ENCODE results near the gene KRTAP29-1.
"Not testable (repeated sequence)": the region's sequence is repeated elsewhere in the genome, so short reads cannot be mapped to it uniquely, and the experiment has no call there.

The KRTAP29-1 gene

DNA sequence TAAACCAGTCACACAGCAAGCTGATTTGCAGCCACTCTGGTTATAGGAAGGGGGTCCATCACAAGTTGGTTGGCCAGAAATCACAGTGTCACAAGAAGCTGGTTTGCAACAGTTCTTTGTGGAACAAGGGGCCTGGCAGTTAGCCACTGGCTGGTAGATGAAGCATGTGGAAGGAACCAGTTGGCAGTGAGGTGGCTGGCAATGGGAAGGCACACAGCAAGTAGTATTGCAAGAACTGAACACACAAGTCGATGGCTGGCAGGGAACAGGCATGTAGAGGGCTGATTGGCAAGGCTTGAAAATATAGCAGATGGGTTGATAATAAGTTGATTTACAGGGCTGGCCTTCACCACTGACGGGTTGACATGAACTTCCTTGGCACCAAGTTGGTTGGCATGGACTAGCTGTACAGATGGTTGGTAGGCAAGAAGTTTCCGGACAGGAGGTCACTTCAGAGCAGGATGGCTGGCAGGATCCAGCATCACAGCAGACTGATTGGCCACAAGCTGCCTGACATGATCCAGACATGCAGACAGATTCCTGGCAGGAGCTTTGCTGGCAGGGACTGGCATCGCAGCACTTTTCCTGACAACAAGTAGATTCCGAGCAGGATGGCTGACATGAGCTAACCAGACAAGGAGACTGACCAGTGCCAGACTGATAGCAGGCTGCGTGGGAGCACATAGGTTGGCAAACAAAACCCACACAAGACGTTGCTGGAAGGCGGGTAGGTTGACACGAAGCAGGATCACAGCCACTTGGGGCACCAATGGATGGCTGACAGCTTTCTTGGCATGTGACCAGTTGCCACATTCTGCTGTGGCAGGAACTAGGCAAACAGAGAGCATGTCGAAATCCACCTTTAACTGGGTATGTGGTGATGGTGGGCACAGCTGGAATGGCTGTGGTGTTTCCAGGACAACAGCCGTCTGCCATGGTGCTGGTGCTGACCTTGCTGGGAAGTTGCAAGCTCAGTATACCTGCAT lies at the start of gene KRTAP29-1:
Gene KRTAP29-1, minus strand, starts transcription at position 936 of the 986 bp plus-strand sequence. Its CDS starts 0 bp downstream, at position 936.
- no peak for DNase-seq (ENCODE audit: low read depth)

- DNase-seq (ENCODE audit: low read depth) = no peak
Observed at GRCh38 chr17:41351177-41351576, 48.5 kb upstream of the KRTAP29-1 start.

DNA sequence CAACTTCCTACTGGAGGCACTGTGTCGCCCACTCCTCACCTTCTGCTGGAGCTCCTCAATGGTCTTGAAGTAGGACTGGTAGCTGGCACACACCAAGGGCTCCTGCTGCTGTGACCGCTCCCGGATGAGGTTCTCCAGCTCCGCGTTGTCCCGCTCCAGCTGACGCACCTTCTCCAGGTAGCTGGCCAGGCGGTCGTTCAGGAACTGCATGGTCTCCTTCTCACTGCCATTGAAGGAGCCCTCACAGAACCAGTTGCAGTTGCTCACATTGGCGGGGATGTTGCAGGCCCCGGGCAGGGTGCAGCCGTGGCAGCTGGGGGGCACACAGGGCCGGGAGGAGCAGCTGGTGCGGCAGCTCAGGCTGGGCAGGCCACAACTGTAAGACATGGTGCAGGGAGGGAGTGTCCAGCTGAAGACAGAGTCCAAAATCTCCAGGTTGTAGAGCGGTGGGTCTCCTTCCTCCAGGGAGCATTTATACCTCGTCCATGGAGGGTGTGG lies 47.8 kb upstream of the KRTAP29-1 start, which contains the start of gene KRT33A:
Gene KRT33A, minus strand, starts transcription at position 448 of the 498 bp plus-strand sequence. Its CDS starts 61 bp downstream, at position 387.
- not testable (repeated sequence) for DNase-seq (ENCODE audit: low read depth)

DNA sequence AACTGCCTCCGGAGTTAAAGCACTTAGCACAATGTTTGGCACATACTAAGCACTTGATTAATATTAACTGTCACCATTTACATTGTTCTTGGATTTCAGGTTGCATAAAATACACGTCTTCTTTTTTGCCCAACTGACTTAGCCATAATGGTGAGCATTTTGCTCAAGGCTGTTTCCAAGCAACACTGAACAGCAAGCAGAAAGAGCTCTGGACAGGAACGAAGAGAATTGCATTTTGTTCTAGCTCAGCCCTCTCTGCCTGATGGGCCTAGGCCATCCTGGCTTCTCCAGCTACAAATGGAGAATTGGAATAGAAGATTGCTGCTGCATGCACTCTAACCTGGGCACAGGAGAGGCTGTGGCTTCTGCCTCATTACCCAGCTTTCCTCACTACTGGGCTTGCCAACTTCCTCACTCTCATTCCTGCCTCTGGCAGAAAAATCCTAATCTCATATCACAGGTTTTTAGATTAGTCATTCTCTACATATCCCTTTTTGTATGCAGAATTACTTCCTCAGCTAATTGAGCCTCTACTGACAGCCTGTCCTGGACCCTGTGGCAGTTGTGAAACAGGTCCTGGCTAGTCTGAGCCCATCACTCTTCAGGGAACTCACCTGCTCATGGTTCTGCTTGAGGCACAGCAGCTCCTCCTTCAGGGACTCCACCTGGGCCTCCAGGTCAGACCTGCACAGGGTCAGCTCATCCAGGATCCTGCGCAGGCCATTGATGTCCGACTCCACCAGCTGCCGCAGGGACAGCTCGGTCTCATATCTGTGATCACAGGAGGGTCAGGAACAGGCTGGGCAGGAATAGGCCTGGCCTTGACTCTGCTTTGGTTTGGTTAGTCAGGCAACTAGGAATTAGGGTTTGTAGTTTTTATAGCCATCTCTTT lies 45.5 kb upstream of the KRTAP29-1 start:
- no peak for DNase-seq (ENCODE audit: low read depth)

GRCh38 chr17:41346421-41346820 lies 43.8 kb upstream of the KRTAP29-1 start:
- not testable (repeated sequence) for DNase-seq (ENCODE audit: low read depth)

- no peak for DNase-seq (ENCODE audit: low read depth)
Observed at GRCh38 chr17:41345992-41346391, 43.3 kb upstream of the KRTAP29-1 start.

DNA sequence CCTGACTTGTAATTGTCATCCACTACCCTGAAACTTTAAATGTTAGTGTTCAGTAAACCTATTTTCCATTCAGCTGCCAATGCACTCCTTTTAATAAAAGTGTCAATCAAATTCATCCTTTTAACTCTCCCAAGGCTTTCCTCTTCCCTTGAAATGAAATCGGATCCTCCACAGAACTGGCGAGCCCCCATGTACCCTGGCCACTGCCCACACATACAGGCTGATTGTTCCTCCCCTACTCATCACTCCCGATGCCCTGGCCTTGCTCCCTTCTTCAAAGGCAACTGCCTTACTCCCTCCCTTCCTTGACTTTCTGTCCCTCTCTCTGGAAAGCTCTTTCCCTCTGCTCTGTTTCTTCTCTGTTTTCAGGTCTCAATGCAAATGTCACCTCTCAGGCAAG lies 40.4 kb upstream of the KRTAP29-1 start:
- DNase-seq (ENCODE audit: low read depth) = no peak

DNA sequence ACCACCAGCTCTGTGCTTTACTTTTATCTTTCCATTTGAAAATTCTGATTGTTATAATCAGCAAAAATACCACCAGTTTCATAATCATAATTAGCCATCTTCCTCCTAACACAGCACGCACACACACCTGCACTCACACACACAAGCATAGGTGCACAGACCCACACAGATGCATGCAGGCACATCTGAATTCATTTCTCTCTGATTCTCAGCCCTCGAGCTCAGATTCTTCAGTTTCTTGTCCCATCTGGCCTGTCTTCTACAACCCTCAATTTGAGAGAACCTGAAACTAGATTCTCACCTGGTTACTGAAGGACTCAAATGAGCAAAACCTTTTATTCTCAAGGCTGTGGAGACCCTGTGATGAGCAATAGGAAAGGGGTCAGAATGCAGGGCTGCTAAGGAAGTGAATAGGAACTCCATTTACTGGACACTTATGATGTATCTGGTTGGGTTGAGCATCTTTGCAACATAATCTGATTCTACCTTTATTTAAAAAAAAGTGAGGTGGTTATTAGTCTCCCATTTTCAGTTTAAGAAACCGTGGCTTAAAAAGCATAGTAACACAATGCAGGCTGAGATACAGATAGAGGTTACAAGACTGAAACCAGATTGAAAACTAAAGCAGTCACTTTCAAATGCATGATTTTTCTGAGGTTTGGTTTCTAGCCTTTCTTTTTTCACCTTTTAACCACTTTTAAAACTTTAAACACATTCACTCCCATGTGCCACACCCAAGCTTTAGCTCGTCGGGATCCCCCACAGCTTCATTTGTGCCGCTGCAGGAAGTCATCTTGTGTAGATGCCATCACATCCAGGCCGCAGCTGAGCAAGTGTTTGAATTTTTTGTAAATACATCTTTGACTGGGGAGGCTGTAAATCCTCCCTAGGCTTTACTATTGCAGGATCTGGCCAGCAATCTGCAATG lies 38.5 kb upstream of the KRTAP29-1 start:
- DNase-seq (ENCODE audit: low read depth) = no peak

DNA sequence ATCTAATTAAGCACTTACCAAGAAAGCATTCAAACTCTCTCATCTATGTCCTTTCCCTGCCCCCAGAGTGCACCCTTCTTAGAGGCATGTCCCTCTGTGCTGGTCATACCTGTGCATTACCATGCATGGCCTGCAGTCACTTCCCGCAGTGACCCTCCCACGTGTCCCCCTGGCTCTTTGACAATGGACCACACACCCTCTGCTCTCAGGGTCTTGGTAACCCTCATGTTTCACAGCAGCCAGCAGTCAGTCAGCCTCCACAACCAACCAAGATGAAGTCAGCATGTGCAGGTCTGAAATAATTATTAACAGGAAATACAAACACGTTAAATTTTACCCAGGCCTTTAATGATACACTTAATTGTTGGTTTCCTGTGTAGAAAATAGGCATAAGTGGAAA lies 37.8 kb upstream of the KRTAP29-1 start:
- no peak for DNase-seq (ENCODE audit: low read depth)

DNA sequence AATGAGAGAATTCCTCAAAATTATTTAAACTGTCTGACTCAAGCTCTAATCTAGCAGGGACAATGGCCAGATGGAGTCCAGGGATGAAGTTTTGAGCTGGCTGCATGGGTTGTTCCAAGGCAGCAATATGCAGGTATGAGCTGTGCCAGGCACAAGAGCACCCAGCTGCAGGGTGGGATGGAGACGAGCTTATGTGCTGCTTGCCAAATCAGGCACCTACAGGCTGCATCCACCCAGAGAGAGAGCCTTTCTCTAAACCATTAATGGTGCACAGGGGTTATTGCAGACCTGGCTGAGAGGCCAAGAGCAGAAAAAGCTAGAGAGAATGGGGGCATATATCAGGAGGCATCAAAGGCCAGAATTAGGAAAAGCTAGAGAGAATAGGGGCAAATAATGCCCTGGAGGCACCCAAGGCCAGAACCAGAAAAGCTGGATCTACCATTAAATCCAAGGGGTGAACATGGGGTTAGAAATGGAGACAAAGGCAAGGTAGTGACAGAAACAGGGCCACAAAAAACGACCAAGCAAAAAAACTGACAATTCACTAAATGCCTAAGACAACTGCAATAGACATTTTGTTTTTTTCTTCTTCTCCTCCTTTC lies 37.0 kb upstream of the KRTAP29-1 start:
- DNase-seq (ENCODE audit: low read depth) = no peak

DNA sequence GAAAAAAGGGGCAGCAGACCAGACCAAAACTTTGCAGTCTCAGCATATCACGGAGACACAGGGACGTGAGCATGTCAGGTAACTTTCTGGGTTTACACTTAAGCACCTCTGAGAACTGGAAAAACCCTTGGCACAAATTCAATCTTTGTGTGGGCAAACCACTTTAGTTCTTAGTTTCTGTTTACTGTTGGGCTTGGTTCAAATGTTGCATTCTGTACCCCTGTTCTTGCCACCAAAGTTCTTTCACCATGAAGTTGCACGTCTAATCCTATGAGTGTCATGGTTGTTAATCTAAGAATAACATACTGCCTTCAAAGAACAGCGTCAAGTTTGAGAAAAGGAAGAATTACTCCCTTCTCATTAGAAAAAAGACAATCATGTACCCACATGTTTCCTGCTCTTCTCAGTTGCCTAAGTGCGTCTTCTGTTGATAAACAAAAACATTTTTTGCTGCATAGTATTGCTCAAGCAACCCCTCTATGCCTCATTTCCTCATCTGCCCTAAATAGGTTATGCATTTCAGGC lies 36.4 kb upstream of the KRTAP29-1 start:
- peak; percentile 81 for DNase-seq (ENCODE audit: low read depth)

GRCh38 chr17:41335747-41336146 lies 33.1 kb upstream of the KRTAP29-1 start:
- no peak for DNase-seq (ENCODE audit: low read depth)

DNA sequence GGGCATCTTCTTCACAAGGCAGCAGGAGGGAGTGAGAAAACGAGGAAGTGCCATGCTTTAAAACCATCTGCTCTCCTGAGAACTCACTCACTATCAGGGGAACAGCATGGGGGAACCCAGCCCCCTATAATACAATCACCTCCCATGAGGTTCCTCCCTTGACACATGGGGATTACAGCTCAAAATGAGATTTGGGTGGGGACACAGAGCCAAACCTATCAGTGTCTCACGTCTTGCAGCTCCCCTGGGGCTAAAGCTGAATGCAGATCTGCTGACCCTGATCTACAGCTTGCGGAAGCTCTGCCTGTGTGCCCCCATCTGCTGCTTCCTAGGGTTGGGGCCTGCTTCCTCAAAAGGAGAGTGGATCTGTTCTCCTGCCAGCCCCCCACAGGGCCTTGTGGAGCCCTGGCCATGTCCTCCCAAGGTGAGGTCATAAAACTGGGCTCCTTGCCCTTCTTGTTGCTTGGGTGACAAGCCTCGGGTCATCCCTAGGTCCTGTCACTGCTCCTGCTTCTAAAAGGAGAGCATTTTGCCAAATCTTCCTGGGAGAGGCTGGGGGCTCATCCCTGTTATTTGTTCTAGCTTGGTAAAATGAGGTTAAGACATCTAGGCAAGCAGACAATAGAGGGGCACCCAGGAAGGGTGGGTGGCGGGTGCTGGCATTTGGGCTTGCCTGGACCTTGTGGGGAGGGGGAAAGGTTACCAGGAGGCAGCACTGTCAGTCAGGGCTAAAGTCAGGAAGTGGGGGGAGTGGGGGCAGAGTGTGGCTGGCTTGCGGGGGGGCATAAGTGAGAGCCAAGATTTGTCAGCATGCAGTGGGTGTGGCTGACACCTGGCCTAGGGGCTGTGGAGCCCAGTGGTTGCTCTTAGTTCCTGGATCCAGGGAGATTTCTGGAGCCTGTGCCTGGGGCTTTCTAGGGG lies 32.0 kb upstream of the KRTAP29-1 start:
- DNase-seq (ENCODE audit: low read depth) = no peak

DNA sequence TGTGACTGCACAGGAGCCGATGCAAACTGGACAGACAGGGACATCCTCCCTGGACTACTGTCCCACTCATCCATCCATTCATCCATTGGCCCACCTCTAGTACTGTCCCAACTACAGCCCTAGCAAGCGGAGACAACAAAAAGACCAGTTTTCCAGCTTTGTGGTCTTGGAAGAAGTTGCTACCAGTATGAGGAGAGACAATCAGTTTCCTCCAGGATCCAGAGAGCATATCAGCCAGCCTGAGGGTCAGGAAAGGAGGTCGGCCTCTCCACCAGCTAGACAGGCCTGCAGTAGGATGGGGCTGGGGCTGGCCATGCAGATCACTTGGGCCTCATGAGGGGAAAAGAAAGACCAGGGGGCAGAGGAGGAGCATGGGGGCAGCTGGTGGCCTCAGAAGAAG lies 31.2 kb upstream of the KRTAP29-1 start:
- DNase-seq (ENCODE audit: low read depth) = no peak

DNA sequence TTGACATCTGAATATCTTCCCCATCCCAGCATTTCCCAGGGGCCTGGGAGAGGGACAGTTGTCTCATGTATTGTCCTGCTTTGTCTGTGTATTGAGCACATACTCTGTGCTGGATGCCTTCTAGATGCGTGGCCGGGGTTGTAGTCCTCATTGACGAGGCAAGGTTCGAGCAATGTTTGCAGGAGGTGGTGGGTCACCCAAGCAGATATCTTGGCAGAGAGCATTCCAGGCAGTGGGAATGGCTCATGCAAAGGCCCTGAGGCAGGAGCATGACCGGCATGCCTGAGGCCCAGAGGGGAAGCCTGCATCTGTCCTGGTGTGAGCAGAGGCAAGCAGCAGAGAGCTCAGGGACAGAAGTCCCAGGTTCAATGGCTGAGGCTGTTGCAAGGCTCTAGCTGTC lies 30.4 kb upstream of the KRTAP29-1 start:
- no peak for DNase-seq (ENCODE audit: low read depth)

- DNase-seq (ENCODE audit: low read depth) = no peak
Observed at GRCh38 chr17:41332239-41332638, 29.6 kb upstream of the KRTAP29-1 start.

- DNase-seq (ENCODE audit: low read depth) = no peak
Observed at GRCh38 chr17:41331606-41332005, 29.0 kb upstream of the KRTAP29-1 start.

- DNase-seq (ENCODE audit: low read depth) = peak; percentile 43
Observed at GRCh38 chr17:41329279-41329948, 26.8 kb upstream of the KRTAP29-1 start.

DNA sequence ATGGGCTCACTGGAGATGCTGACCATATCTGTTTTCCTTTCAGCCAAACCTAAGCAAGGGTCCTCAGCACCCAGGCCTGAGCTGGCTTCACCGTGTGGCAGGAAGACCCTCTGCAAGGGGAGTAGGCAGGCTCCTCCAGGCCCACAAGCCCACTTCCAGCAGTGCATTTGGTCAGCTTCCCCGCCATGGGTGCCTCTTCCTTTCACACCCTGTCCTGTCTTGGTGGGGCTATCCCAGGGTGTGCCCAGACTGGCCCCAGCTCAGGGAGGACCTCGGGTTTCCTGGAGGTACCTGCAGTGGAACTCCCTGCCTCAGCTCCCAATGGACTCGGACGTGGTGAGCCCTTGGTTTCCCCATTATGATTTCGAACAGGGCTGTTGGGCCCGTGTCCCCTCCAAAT lies 25.6 kb upstream of the KRTAP29-1 start:
- DNase-seq (ENCODE audit: low read depth) = no peak

Measured in amniotic epithelial cell (primary cell).